ENCODE measurements around the gene SLC39A3. TPM values are rescaled to one million over a fixed set of nuclear protein-coding genes. Genes with fewer than 3 reads are reported as not detected.

The SLC39A3 gene
- total and polyA plus RNA-seq, 2 of the 8 experiments (the other 6 are each of a cell fraction or from before 2014, with no cell fraction given) = 33.0 to 52.9 TPM

- peak; percentile 95 for TF ChIP-seq EGR1 (IDR thresholded peaks at IDR 0.05; ENCODE audit: borderline replicate concordance, low read depth, low read length)
- no peak for TF ChIP-seq BRCA1 (IDR thresholded peaks at IDR 0.05; ENCODE audit: low read depth, low read length)
- TF ChIP-seq TEAD4 (IDR thresholded peaks at IDR 0.05; ENCODE audit: low read depth, low read length) = no peak
- TF ChIP-seq GTF2F1 (IDR thresholded peaks at IDR 0.05; ENCODE audit: borderline replicate concordance, low read depth, low read length) = no peak
- TF ChIP-seq HDAC2 (IDR thresholded peaks at IDR 0.05; ENCODE audit: borderline replicate concordance in 1 of 2, low read depth in 2 of 2, low read length in 2 of 2) = no peak
- peak; percentile 39 to 92; a peak in 2 of 4 replicates for TF ChIP-seq SIN3A (conservative IDR thresholded peaks at IDR 0.05 in 1 of 2, IDR thresholded peaks at IDR 0.05 in 1 of 2; ENCODE audit: low read depth in 1 of 2, low read length in 2 of 2)
- no peak for TF ChIP-seq BACH1 (IDR thresholded peaks at IDR 0.05; ENCODE audit: low read length)
- no peak for TF ChIP-seq JUN (IDR thresholded peaks at IDR 0.05; ENCODE audit: low read depth, low read length)
- no peak for TF ChIP-seq EP300 (IDR thresholded peaks at IDR 0.05; ENCODE audit: borderline replicate concordance in 1 of 2, low read depth in 2 of 2, low read length in 2 of 2)
- peak; percentile 64 for TF ChIP-seq KDM4A (IDR thresholded peaks at IDR 0.05; ENCODE audit: low read depth, low read length, severe bottlenecking)
- TF ChIP-seq NANOG (IDR thresholded peaks at IDR 0.05; ENCODE audit: insufficient read depth, low read depth, low read length, poor library complexity, severe bottlenecking) = no peak
- no peak for TF ChIP-seq ATF3 (IDR thresholded peaks at IDR 0.05; ENCODE audit: insufficient read depth, low read depth, low read length)
- no peak for TF ChIP-seq POU5F1 (IDR thresholded peaks at IDR 0.05; ENCODE audit: low read depth, low read length)
- TF ChIP-seq NRF1 (IDR thresholded peaks at IDR 0.05; ENCODE audit: low read depth, low read length) = peak; percentile 92
- no peak for TF ChIP-seq CTBP2 (IDR thresholded peaks at IDR 0.05; ENCODE audit: borderline replicate concordance, insufficient read depth, insufficient read length, low read length)
- no peak for TF ChIP-seq CHD1 (IDR thresholded peaks at IDR 0.05; ENCODE audit: low read depth, low read length)
- no peak for TF ChIP-seq SUZ12 (IDR thresholded peaks at IDR 0.05; ENCODE audit: low read length)
- peak; percentile 70 for TF ChIP-seq RBBP5 (IDR thresholded peaks at IDR 0.05; ENCODE audit: borderline replicate concordance, low read depth, low read length)
Observed at GRCh38 chr19:2785244-2785997, 45.6 kb upstream of the SLC39A3 start, which contains the start of gene THOP1 (continued).

All from H1 (cell line).